Esophagus squamous epithelium (tissue), 4 donors: ENCODE data around the gene B3GAT1.

Experiments
- CTCF ChIP-seq, 6 experiments: fragments of 450-650 bp in 4 of 6; fragments of 200-600 bp in 2 of 6; sonication (generic) in 2 of 6; IDR thresholded peaks; one replicate each; pipeline ENCODE4 v1.5.1; 2016 to 2019; ENCODE audit warnings: antibody characterized with exemption in 6 of 6, mild to moderate bottlenecking in 4 of 6, moderate library complexity in 4 of 6
- POLR2A ChIP-seq, 4 donors: fragments of 450-650 bp; IDR thresholded peaks; one replicate each; pipeline ENCODE4 v1.6.1; 2017; ENCODE audit warnings: antibody characterized with exemption in 4 of 4, mild to moderate bottlenecking in 4 of 4, moderate library complexity in 3 of 4

GRCh38 chr11:134387501-134387900 lies 24.5 kb downstream of the B3GAT1 start:
- TF ChIP-seq POLR2A (IDR thresholded peaks at IDR 0.05) (no peak), CTCF (IDR thresholded peaks at IDR 0.05) (no peak)
